GM12865 (cell line): ENCODE results near the gene KLHL40.

ENCODE experiments used
- DNase-seq: peaks from one replicate; pipeline ENCODE4 v3.0.0; 2010; ENCODE audit warnings: low read depth
- H3K4me3 ChIP-seq: 2 replicates; pipeline ENCODE4 v1.5.1; 2011; ENCODE audit warnings: mild to moderate bottlenecking, low read depth, low read length, control low read depth
- TF ChIP-seq, protein P1 (sequence below): IDR thresholded peaks from 2 replicates; pipeline ENCODE4 v1.5.1; 2011; ENCODE audit warnings: low read length, control low read depth, low read depth, inconsistent platforms; ENCODE audit not compliant: insufficient read depth; ENCODE audit errors: missing control alignments

Gene KLHL40

DNA sequence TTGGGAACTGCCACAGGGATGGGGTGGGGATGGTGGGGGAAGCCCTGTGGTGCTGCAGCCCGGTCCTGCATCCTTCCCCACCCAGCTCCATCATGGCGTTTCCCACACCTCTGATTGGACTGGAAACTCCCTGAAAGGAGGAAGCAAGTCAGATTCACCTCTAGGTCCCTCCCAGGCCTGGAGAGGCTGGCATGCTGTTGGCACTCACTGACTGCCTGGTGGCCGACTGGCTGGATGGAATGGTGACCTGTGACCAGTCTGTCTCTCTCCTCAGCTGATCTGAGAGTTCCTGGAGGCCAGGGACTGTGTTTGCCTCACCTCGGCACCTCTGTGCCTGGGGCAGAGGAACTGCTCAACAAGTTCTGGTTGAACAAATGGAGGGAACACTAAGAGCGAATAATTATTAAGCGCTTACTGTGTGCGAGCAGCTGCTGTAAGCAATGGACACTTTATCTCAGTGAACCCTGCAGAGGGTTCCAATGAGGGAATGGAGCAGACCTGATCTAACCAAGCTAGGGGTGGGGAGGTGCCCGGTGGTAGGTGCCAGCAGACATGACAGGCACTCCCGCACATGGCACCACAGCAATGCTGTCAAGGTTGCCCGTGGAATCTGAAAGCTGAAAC, 20.7 kb downstream of the KLHL40 start:
- TF ChIP-seq, protein P1, sequence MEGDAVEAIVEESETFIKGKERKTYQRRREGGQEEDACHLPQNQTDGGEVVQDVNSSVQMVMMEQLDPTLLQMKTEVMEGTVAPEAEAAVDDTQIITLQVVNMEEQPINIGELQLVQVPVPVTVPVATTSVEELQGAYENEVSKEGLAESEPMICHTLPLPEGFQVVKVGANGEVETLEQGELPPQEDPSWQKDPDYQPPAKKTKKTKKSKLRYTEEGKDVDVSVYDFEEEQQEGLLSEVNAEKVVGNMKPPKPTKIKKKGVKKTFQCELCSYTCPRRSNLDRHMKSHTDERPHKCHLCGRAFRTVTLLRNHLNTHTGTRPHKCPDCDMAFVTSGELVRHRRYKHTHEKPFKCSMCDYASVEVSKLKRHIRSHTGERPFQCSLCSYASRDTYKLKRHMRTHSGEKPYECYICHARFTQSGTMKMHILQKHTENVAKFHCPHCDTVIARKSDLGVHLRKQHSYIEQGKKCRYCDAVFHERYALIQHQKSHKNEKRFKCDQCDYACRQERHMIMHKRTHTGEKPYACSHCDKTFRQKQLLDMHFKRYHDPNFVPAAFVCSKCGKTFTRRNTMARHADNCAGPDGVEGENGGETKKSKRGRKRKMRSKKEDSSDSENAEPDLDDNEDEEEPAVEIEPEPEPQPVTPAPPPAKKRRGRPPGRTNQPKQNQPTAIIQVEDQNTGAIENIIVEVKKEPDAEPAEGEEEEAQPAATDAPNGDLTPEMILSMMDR = no peak

DNA sequence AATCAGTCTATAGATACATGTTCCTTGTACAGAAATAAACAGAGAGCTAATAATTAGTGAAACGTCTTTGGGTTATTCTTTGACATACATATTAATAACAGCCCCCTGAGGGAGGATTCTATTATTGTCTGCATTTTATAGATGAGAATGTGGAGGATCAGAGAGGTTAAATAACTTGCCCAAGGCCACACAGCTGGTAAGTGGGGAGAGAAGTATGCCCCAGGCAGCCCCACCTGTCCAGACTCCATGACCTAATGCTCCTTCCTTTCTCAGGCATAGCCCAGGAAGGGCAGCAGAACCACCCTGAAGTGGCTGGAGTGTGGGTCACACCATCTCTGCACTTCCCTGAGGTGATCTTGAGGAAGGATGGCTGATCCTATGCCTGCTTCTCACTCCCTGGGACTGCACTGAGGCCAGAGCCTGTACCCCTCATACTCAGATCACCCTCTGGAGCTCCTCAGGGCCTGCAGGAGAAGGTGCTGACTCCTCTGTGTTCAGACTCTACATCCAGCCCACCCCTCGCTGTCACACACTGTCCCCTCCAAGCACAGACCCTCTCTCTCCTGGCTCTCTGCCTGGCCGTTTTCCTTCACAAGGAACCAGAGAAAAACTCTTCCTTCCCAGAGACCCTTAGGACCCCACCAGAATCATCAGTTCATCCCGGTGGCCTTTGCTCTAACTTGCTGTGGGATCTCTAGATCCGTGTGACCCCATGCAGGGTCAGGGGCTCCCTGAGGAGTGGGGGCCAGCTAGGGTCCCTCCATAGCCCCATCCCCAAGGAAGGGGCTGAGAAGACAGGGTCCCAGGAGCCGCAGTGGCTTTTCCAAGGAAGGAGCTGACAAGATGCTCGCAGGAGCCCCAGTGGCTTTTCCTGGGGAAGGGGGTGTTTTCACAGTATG, 21.6 kb downstream of the KLHL40 start:
- no peak overlapping the region for H3K4me3 ChIP-seq
- TF ChIP-seq, protein P1 = no peak
- DNase-seq = no peak

More for the DNA sequence above, 20.7 kb downstream of the KLHL40 start:
- no peak overlapping the region for H3K4me3 ChIP-seq
- DNase-seq = no peak

DNA sequence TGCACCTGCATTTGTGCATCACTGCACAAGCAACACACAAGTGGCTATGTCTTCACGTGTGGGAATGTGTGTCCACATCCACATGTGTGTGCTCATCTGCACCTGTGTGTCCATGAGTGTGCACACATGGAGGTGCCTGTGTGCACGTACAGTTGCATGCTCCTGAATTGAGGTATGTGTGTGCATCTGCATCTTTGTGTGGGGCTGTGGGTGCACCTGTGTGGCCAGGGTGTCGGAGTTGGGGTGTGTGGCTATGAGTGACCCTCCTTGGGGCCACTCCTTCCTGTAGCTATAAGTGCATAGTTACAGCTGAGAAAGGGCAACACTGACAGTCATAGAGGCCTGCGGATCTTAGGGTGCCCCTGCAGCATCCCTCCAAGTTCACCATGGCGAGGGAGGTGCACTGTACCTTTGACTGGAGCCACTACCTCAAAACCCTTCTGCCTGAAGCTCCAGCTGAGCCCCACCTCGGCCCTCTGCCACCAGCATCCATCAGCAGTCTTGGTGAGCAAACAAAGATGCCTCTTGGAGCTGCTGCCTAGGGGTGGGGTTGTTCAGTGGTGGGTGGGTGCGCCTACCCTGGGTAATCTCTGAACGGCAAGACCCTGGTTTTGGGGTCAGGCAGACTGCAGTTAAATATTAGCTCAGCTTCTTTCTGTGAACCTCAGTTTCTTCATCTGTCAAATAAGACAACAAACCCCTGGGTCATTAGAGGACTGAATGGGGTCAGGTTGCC, 22.5 kb downstream of the KLHL40 start:
- TF ChIP-seq, protein P1 = no peak
- no peak overlapping the region for H3K4me3 ChIP-seq
- DNase-seq = no peak

DNA sequence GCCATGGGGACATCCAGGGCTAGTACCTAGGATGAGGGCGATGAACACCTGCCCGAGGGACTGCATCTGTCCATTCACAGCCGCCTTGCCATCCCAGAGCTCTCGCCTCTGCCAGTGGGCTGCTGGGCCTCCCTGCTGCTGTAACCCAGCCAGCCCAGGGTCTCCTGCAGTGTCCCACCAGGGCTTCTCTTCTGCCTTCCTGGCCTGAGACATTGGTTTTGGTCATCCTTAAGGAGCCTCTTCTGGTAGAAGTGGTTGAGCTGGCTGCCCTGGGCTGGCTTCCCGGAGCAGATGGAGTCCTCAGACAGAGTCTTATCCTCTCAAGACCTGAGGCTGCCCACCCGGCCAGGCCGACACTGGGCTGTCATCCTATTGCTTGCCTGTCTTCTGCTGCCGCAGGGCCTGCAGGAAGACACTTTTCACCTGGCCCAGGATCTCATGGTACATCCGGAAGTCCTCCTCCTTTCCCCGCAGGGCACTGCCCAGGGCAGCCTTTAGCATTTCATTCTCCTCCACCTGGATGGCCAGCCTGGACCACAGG, 23.3 kb downstream of the KLHL40 start:
- no peak overlapping the region for H3K4me3 ChIP-seq
- TF ChIP-seq, protein P1 = no peak
- DNase-seq = no peak

DNA sequence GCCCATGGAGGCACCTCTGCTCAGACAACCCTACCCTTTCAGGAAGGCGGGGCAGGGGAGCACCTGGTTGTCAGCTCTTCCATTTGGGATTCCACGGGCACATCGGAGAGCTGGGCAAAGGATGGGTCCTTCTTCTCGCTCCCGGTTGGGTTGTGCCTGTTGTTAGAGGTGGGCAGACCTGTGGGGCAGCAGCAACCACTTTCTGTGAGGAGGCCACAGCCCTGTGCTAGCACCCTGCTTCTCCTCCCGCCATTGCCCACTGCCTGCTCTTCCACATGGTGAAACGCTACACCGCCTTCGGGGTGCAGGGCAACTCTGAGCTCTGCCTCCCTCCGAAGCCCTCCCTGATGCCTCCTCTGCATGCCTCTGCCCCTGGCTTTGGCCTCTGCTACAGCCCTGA, 24.3 kb downstream of the KLHL40 start:
- TF ChIP-seq, protein P1 = no peak
- DNase-seq = no peak
- H3K4me3 ChIP-seq = no peak overlapping the region

DNA sequence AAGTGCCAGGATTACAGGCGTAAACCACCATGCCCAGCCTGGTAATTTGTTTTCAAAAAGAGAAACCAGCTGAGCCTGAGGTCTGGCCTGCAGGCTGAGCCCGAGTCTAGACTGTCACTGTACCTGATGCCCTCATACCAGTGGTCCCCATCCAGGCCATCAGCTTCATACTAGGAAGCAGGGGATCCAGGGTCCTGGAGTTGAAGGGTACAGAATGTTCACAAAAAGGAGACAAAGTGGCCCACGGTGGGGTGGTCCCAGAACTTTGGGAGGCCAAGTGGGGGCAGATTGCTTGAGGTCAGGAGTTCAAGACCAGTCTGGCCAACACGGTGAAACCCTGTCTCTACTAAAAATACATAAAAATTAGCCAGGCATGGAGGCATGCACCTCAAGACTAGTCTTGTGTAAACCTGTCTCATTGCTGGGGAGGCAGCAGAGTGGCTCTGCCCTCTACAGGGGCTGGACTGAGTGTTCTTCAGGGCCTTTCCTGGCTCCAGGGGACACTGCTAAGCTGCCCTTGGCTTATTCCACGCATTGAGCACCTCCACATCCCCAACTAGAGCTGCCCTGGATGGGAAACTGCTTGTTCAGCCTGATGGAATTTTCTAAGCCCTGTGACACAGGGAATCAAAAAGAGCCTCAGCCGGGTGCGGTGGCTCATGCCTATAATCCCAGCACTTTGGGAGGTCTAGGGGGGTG, 25.1 kb downstream of the KLHL40 start:
- TF ChIP-seq, protein P1 = no peak
- H3K4me3 ChIP-seq = no peak overlapping the region
- no peak for DNase-seq
